Metanephros (tissue), 1 donor: Measurements from ENCODE around the gene PRAMEF1. TPM values are rescaled to one million over a fixed set of nuclear protein-coding genes. Genes with fewer than 3 reads are reported as not detected.

Source experiments
- total RNA-seq: library from RNA; depleted of rRNA; stranded (reverse); fragments of >200 nt; gene quantifications from one replicate; pipeline ENCODE4 v1.2.3, GENCODE V29; 2014

PRAMEF1 gene
- not detected for total RNA-seq

DNA sequence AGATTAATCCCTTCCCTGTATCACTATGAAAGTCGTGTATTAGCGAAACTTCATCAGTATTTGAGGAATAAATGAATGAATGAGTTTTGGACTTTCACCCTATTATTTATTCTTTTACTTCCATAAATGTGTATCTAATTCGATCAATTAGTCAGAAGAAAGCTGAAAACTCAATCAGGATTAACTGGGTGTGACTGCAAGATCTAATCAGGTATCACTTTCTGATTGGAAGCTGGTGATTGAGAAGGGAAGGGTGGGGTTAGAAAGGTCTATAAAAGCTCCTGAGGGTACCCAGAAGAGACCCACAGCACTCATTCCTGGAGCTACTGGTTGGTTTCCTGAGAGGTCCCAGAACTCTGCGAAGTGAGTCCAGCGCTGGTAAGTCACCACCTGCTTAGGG lies at the start of gene PRAMEF1:
PRAMEF1 (plus strand) TSS at position 301 of the 400 bp plus-strand sequence. CDS start 1,831 bp downstream, outside the sequence.

GRCh38 chr1:12745992-12746323 lies 45.2 kb upstream of the PRAMEF1 start, which contains the start of gene CFAP107:
Gene CFAP107, plus strand, starts transcription at chr1:12746200. Its CDS starts 231 bp downstream, at chr1:12746431.

DNA sequence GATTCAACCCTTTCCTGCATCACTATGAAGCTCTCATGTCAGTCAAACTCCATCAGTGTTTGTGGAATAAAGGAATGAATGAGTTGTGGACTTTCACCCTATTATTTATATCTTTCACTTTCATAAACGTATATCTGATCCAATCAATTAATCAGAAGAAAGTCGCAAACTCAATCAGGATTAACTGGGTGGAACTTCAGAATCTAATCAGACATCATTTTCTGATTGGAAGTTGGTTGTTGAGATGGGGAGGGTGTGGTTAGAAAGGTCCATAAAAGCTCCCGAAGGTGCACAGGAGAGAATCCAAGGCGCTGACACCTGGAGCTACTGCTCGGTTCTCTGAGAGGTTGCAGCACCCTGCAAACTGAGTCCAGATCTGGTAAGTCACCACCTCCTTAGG lies 17.8 kb upstream of the PRAMEF1 start, which contains the start of gene PRAMEF12:
PRAMEF12 (plus strand) TSS at position 301 of the 400 bp plus-strand sequence. CDS start 1,130 bp downstream, outside the sequence.

GRCh38 chr1:12831310-12831709 lies 40.1 kb downstream of the PRAMEF1 start, which contains the start of gene PRAMEF11:
Gene PRAMEF11, minus strand, starts transcription at chr1:12831410. Its CDS starts 2,621 bp downstream, at chr1:12828789.

Other genes with a start within 250 kb of the PRAMEF1 start
- gene DHRS3, start 173.2 kb upstream of the PRAMEF1 start, total RNA-seq, result 159 TPM
- gene AADACL4, start 147.3 kb upstream of the PRAMEF1 start, total RNA-seq, result 0.82 TPM
- gene AADACL3, start 75.3 kb upstream of the PRAMEF1 start, total RNA-seq, result not detected
- 0.12 TPM for gene CFAP107, start 45.2 kb upstream of the PRAMEF1 start, total RNA-seq
- not detected for gene PRAMEF12, start 17.7 kb upstream of the PRAMEF1 start, total RNA-seq
- not detected for gene PRAMEF11, start 40.0 kb downstream of the PRAMEF1 start, total RNA-seq
- not detected for gene HNRNPCL1, start 57.3 kb downstream of the PRAMEF1 start, total RNA-seq
- gene PRAMEF2, start 65.7 kb downstream of the PRAMEF1 start, total RNA-seq, result not detected
- not detected for gene PRAMEF4, start 94.8 kb downstream of the PRAMEF1 start, total RNA-seq
- gene PRAMEF10, start 106.9 kb downstream of the PRAMEF1 start, total RNA-seq, result not detected
- gene PRAMEF7, start 125.2 kb downstream of the PRAMEF1 start, total RNA-seq, result not detected
- not detected for gene PRAMEF6, start 156.2 kb downstream of the PRAMEF1 start, total RNA-seq